Activated CD8-positive, alpha-beta memory T cell treated with anti-CD3 and anti-CD28 coated beads, Interleukin-2, amount 50 U/mL, for 1 hour (primary cell): ENCODE results near the gene BSPRY.
"Not testable (repeated sequence)": the region's sequence is repeated elsewhere in the genome, so short reads cannot be mapped to it uniquely, and the experiment has no call there.

Experiments used
- DNase-seq: peaks from one replicate; pipeline ENCODE4 v3.0.0-alpha.2; 2020; ENCODE audit errors: extremely low read depth

BSPRY gene

DNA sequence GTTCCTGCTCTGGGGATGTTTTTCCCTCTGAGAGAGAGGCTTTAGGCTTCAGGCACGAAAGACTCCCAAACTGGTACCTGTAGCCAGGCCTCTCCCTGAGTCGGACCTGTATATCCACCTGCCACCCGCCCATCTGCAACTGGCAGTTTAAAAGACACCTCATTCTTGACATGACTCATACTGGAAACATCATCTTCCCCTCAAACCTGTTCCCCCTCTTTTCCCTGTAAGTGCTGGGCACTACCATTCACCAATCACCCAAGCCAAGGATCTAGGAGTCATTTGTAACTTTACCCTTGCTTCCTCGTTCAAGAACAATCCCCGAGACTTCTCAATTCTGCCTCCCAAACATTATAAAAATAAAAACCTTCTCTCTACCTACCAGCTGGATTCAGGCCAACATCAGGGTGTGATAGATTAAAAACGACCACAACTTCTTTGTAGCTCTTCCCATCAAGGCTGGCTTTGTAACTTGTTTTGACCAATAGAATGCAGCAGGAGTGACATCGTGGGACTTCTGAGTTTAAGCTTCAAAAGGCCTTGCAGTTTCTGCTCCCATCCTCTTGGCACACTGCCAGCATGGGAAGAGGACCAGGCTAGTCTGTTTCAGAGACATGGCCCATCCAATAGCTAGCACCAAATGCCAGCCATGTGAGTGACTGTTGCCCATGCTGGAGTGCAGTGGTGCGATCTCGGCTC is 7.5 kb upstream of the BSPRY start:
- DNase-seq: no peak

DNA sequence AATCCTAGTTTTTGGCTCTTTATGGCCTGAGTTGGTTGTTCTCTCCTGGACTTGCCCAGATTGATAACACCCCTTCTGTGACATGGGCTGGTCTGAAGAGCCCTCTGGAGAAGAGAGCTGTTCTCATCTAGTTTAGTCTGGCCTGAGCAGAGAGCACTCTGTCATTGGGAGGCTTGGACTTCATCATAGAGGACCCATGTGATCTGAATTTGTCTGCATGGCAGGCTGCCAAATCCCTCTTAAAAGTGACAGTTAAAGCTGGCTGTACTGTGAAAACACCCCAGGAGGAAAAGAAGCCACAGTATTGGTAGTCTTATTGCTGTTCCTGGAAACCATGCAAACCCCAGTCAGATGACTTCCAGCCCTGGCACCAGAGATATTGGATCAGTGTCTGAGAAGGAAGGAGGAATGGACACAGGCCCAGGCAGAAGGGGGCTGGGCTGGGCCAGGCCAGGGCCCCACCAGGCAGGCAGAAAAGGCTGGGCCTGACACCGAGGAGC is 5.6 kb upstream of the BSPRY start:
- DNase-seq: no peak

DNA sequence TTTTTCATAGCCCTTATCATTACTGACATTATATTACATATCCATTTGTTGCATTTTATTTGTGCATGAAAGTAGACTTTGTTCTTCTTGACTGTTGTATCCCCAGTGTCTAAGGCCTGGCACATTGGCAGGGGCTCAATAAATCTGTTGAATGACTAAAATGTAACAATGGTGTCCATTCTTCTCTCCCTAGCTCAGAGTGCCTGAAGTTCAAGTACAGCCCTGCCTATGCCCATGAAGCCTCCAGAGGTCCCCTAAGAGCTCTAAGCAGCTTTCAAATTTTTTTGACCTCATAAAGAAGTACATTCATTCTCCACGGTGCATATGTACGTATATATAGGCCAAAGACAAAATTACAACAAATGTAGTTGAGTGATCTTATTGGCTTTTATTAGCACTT is 4.2 kb upstream of the BSPRY start:
- DNase-seq: no peak

DNA sequence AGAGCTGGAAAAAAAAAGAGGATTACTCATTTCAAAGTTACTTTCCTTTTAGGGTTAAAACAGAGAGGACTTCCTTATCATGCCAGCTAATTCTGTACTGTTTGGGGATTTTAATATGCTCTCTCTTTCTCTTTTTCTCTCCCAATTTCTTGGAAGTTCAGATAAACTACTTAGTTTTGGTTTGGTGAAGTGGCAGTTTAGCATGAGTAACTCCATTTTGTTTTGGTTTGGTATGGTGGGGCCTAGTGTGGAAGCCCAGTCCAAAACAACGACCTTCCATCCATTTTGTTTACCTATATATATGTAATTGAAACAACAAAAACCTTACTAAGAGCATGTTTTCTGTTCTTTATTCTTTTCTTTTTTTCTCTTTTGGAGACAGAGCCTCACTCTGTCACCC is 3.7 kb upstream of the BSPRY start:
- no peak for DNase-seq

DNA sequence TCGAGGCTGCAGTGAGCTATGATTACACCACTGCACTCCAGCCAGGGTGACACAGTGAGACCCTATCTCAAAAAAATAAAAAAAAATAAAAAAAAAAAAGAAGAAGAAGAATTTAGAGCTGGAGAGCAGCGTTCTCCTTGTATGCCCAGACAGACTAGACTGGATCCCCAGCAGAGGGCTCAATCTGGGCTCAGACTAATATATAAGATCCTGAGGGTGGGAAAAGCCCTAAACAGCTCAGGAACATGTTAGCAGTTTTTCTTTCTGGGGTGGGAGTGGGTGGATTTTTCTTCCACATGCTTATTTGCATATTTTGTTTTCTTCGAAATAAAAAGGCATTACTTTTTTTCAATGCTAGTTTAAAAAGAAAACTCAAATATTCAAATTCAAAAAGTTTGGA is 904 bp upstream of the BSPRY start:
- no peak for DNase-seq

DNA sequence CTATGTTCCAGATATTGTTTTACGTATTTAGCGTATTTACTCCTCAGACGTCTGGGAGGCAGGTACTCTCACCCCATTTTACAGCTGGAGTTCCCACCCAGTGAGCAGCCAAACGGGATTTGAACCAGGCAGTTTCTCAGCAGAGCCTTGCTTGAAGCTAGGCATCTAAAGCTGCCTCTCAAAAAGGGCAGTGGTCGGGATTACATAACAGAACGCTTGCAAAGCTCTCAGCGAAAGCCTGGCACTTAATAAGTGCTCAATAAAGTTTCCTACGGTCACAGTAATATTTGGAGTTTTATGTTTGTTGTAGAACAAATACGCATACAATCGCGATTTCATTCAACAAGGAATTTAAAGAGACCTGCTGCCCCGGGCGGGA is 286 bp upstream of the BSPRY start:
- no peak for DNase-seq

DNA sequence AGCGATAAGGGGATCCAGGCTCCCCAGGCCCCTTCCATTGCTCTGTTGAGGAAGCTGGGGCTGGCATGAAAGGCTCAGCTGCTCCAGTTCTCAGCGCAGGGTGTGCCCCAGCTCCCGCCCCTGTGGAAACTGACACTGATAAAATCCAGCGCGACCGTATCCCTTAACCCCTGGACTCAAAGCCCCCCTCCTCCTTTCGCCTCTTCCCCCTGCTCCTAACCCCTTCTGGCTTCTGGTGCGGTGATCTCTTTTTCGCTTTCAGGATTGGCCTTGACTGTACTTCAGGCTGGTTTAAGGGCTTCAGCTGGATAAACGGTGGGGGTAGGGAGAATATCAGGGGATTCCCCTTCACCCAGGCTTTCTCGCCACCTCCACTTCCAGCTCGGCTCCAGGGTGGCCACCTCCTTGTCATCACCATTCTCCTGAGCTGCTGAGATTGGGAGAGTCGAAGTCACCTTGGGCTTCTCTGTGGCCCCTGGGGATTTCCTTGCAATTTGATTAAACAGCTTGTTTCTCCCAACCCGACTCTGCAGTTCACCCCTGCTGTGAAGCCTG is 843 bp downstream of the BSPRY start:
- no peak for DNase-seq

DNA sequence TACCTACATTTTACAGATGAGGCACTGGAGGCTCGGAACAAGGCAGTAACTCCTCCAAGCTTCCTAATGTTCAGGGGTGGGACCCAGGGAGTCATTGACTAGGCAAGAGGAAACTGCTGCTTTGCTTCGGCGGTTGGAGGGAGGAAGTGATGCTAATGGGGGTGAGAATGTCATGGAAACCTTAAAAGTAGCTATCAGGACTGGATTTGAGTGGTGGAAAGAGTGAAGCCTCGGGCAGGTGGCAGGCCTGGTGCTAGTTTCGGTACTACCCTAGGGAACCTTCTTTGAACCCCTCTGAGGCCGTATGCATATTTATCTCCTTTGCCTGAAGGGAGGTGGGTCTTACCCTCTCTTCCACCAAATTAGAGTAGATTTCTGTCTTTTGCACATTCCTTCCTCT is 1.6 kb downstream of the BSPRY start:
- no peak for DNase-seq

DNA sequence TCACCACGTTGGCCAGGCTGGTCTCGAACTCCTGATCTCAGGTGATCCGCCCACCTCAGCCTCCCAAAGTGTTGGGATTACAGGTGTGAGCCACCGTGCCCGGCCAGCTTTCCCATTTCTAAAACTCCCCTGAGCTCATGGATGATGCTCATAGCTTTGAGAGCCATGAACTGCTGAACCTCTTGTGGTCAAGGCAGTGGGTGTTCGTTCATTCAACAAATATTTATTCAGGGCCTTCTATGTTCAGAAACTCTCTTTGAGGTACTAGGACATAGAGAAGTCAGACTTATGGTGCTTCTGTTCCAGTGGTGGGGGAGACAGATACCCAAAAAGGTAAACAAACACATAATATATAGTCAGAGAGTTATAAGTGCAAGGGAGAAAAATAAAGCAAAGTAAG is 2.7 kb downstream of the BSPRY start:
- DNase-seq: no peak

DNA sequence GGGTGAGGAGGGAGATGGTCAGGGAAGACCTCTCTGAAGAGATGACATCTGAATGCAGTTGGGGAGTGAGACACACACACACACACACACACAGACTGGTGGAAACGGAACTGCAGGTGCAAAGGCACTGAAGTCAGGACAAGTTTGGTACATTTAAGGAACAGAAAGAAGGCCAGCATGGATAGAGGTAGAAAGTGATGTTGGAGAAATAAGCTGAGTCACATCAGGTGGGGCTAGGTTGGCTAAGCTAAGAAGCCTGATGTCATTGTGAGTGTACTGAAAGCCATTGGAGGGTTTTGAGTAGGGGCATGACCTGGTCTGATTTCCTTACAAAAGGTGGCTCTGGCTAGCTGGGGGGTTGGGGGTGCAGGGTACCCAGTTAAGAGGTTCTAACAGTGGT is 3.1 kb downstream of the BSPRY start:
- DNase-seq: no peak

DNA sequence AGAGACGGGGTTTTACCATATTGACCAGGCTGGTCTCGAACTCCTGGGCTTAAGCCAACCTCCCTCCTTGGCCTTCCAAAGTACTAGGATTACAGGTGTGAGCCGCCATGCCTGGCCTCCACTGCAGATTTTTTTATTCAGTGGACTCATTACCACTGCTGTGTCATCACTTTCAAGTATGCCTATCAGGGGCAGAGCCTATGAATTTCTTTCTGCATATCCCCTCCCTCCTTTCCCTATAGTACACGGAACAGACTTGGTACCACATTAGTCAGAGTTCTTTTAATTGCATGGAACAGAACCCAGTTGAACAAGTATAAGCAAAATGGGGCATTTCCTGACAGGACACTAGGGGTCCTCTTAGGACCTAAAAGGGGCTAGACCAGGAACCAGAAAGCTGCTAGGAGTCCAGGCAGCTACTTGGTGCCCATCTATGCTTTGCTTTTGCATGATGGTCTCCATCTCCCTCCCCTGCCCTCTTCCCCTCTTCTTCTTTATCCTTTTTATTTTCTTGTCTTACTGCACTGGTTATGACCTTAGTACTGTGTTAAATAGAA is 5.8 kb downstream of the BSPRY start:
- DNase-seq: no peak

DNA sequence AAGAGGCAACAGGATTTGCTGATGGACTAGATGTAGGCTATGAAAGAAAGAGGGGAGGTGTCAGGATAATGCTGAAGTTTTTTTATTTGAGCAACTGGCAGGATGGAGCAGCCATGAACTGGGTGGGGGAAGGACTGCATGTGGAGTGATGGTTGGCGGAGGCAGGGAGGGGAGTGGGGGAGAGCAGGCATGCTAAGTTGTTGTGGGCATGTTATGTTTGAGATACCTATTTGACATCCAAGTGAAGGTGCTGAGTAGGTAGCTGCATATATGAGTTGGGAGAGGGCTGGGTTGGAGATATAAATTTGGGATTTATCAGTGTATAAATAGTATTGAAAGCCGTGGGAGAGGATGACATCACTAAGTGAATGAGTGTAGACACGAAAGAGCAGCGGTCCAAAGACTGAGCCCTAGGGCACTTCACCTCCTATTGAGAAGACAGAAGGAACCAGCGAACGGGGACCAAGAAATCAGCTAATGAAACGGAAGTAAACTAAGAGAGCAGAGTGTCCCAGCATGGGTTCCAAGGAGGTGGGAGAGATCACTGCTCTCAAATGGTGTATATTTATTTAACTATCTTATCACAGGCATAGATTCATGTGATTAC is 7.4 kb downstream of the BSPRY start:
- DNase-seq: no peak

DNA sequence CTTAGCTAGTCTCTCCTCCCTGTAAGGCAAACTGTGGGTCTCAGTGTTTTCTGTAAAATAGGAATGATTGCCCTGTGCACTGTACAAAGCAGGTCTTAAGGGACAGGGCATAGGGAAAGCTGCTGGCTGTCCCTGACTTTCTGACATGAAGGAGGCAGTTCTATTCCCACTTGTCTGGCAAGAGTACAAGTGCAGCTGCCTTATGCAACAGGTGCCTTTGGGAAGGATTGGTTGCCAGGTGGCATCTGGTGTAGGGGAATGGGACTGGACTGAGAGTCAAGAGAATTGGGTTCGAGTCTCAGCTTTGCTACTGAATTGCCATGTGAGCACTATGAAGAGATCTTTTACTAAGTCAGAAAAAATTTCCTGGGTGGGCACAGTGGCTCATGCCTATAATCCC is 10.0 kb downstream of the BSPRY start:
- no peak for DNase-seq

DNA sequence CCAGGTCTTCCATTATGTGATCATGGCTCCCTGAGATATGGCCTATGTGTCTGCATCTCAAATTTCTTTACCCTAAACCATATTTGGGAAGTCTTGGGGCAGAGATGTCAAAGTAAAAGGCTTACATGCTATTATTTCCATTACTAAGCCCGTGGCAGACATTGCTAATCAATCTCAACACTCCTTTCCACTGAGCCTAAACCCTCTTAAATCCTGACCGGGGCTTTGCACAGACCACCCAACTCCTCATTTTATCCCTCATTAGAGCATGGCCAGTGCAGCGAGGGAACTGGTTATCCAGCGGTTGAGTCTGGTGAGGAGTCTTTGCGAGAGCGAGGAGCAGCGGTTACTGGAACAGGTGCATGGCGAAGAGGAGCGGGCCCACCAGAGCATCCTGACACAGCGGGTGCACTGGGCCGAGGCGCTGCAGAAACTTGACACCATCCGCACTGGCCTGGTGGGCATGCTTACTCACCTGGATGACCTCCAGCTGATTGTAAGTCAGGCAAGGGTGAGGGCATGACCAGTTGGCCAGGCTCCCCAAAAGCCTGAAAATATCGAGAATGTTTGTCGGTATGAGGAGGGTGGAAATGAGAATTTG is 11.0 kb downstream of the BSPRY start:
- no peak for DNase-seq

DNA sequence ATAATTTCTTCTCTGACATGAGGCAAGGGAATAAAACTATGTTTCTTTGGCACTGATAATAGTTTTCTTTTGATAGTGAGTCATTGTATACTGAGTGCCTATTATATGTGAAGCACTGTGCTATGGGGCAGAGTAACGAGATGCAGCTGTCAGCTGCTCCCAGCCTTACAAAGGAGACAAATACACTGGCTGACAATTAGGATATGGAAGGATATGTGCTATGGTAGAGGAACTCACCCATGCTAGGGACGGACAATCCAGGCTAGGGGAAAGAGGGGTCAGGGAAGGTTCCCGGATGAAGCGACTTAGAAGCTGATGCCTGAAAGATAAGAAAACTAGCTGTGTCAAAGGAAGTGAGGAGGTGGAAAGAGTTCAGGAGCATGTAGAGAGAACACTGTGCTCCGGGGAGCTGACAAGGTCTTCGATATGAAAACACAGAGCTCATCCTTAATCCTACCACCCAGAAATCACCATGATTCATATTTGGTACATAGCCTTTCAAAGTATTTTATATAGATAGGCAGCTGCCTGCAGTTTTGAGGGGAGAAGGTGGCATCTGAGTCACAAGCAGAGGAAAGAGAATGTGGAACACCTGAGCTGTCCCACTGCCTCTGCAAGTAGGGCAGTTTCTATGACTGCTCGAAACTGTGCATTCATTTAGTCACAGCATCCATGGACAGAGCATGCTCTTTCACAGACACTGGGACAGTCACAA is 12.1 kb downstream of the BSPRY start:
- DNase-seq: no peak

DNA sequence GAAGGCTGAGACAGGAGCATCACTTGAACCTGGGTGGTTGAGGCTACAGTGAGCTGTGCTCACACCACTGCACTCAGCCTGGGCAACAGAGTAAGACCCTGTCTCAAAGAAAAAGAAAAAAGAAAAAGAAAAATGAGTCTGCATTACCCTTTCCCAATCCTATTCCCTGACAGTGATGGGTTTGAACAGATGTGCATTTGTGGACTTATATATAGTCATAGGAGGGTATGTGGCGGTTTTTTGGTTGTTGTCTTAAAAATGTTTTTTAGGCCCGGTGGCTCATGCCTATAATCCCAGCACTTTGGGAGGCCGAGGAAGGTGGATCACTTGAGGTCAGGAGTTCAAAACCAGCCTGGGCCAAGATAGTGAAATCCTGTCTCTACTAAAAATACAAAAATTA is 14.0 kb downstream of the BSPRY start:
- no peak for DNase-seq

DNA sequence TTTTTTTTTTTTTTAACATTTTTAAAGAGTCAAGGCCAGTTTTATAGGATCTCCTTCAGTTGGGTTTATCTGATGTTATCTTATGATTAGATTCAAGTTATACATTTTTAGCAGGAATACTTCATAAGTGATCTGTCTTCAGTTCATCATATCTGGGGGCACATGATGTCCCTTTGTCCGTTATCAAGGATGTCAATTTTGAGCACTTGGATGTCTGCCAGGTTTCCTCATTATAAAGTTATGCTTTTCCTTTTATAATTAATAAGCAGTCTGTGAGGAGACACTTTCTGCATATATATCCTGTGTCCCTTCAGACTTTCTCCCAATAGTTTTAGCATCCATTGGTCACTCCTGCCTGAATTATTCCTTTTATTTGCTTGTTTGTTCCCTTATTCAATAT is 15.6 kb downstream of the BSPRY start:
- DNase-seq: no peak

DNA sequence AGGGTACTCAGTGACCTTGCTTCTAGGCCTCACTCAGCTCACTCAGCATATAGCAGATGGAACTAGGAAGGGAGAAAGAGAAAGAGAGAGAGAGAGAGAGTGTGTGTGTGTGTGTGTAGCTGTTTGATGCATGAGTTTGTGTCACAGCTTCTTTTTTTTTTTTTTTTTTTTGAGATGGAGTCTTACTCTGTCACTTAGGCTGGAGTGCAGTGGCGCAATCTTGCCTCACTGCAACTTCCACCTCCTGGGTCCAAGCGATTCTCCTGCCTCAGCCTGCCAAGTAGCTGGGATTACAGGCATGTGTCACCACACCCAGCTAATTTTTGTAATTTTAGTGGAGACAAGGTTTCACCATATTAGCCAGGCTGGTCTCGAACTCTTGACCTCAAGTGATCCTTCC is 16.3 kb downstream of the BSPRY start:
- not testable (repeated sequence) for DNase-seq

DNA sequence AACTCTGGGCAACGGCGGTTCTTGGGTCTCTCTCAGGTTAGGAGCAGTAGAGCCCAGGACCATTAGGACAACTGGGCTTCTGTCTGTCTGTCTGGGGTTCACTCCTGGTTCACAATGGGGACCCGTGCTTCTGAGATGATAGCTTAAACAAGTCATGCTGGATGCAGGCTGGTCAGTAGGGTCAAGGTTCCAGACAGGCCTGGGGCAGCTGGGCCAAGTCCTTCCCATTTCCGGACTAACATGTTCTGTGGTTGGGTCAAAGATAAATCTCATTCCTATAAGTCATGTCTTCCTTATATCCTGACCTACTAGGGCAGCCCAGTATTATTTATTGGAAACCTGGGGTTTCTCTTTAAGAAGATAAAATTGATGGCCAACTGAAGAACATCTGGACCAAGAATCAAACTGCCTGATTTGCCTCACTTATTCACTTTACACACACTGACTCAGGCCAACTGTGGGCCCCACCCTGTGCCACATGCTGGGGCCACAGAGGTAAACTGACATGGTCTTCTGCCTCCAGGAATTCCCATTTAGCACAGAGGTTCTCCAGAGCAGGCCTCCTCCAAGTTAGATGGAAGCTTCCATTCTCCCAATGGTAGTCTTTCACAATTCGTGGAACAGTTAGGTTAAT is 19.1 kb downstream of the BSPRY start:
- no peak for DNase-seq

DNA sequence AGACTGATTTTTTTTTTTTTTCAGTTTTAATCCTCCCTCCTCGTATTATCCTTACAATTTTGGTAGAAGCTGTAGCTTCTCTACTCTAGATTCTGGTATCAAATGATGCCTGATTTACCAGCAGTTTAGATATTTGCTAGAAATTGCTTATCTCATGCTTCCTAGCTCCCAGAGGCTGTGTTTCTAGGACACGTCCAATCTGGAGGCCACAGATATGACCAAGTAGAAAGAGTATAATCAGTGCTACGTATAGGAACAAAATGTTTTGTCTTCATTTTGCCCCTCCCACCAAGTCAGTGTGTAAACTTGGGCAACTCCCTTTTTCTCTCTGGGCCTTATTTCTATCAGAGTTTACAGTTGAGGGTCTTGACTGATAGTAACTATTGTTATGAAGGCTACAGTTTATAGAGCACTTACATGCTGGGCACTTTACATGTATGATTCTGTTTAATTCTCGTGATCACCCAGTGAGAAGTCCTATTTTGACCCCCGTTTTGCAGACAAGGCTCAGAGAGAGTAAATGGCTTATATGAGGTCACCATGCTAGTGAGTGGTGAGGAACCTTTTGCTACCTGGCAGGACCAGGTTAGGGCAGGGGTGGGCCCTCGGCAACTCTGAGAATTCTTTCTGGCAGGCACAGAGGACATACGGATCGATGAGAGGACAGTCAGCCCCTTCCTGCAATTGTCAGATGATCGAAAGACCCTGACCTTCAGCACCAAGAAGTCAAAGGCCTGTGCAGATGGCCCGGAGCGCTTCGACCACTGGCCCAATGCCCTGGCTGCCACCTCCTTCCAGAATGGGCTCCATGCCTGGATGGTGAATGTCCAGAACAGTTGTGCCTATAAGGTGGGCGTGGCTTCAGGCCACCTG is 19.9 kb downstream of the BSPRY start:
- DNase-seq: no peak

DNA sequence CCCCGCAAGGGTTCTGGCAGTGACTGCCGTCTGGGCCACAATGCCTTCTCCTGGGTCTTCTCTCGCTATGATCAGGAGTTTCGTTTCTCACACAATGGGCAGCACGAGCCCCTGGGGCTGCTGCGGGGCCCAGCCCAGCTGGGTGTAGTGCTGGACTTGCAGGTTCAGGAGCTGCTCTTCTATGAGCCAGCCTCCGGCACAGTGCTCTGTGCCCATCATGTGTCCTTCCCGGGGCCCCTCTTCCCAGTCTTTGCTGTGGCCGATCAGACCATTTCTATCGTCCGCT is 20.5 kb downstream of the BSPRY start:
- DNase-seq: no peak
